Measurements from ENCODE around the gene NFATC2. TPM values are rescaled to one million over a fixed set of nuclear protein-coding genes. Genes with fewer than 3 reads are reported as not detected.

NFATC2 gene
- total RNA-seq, 1 donor from 2014 or later, result 4.8 TPM

DNA sequence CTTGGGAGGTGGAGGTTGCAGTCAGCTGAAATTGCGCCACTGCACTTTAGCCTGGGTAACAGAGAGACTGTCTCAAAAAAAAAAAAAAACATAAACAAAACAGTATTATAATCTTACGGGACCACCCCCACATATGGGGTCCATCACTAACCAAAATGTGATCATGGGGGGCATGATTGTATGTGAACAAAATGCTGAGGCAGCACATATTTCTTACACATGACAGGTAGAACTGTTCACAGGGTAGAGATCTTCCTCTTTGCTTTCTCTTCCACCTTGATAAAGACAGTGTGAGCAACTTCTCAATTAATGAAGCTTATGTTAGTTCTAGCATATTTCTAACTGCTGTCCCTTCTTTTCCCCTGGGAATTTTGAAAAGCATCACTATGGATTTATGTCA is 24.7 kb downstream of the NFATC2 start:
- H3K27me3 Mint-ChIP-seq, result no peaks in the 10 kb centered on the region
- H3K9me3 Mint-ChIP-seq, result no peaks in the 10 kb centered on the region
- H3K27ac Mint-ChIP-seq, result no peak overlapping the region
- peaks cover 6% of the 10 kb centered on the region for H3K36me3 Mint-ChIP-seq
- H3K4me1 Mint-ChIP-seq (ENCODE audit: unreplicated experiment), result peaks cover 4% of the 10 kb centered on the region
- H3K4me3 Mint-ChIP-seq, result no peak overlapping the region
- no peak for DNase-seq (ENCODE audit: extremely low spot score, unreplicated experiment)
- TF ChIP-seq, protein P1, sequence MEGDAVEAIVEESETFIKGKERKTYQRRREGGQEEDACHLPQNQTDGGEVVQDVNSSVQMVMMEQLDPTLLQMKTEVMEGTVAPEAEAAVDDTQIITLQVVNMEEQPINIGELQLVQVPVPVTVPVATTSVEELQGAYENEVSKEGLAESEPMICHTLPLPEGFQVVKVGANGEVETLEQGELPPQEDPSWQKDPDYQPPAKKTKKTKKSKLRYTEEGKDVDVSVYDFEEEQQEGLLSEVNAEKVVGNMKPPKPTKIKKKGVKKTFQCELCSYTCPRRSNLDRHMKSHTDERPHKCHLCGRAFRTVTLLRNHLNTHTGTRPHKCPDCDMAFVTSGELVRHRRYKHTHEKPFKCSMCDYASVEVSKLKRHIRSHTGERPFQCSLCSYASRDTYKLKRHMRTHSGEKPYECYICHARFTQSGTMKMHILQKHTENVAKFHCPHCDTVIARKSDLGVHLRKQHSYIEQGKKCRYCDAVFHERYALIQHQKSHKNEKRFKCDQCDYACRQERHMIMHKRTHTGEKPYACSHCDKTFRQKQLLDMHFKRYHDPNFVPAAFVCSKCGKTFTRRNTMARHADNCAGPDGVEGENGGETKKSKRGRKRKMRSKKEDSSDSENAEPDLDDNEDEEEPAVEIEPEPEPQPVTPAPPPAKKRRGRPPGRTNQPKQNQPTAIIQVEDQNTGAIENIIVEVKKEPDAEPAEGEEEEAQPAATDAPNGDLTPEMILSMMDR (conservative IDR thresholded peaks at IDR 0.05), result no peak

DNA sequence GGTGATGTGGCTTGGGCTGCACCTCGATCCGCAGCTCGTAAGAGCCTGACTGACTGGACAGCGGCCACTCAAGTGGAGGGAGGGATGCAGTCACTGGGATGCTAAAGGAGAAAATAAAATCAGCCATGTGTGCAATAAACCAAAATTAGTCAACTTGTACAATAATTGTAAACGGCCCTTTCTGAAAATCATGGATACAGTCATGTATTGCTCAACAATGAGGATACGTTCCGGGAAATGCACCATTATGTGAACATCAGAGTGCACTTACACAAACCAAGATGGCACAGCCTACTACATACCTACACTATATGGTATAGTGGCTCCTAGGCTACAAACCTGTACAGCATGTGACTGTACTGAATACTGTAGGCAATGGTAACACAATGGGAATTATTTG is 25.7 kb downstream of the NFATC2 start:
- TF ChIP-seq, protein P1 (conservative IDR thresholded peaks at IDR 0.05), result no peak
- H3K27me3 Mint-ChIP-seq, result no peaks in the 10 kb centered on the region
- H3K4me1 Mint-ChIP-seq (ENCODE audit: unreplicated experiment), result peaks cover 6% of the 10 kb centered on the region
- no peak overlapping the region for H3K4me3 Mint-ChIP-seq
- H3K9me3 Mint-ChIP-seq, result no peaks in the 10 kb centered on the region
- DNase-seq (ENCODE audit: extremely low spot score, unreplicated experiment), result no peak
- H3K27ac Mint-ChIP-seq, result no peak overlapping the region
- peaks cover 6% of the 10 kb centered on the region for H3K36me3 Mint-ChIP-seq

DNA sequence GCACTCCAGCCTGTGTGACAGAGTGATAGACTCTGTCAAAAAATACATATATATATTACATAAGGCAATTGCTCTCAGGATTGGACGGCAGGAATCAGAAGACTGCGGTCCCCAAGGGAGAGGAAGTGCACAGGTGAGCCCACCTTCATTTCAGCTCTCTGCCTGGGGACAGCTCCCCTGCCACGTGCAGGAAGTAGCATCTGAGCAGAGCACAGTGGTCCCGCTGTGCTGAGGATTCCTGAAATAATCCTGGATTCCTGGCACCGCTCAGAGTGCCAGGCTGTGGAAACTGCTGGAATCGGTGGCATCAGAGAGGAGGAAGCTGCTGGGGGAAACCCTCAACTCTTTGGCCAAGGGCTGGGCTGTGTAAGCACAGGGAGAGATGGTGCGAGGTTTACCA is 27.7 kb downstream of the NFATC2 start:
- Mint-ChIP-seq H3K9me3 (peaks cover 8% of the 10 kb centered on the region), H3K27ac (no peak overlapping the region), H3K27me3 (no peaks in the 10 kb centered on the region), H3K4me3 (no peak overlapping the region), H3K4me1 (ENCODE audit: unreplicated experiment) (peaks cover 22% of the 10 kb centered on the region), H3K36me3 (peaks cover 18% of the 10 kb centered on the region)
- DNase-seq (ENCODE audit: extremely low spot score, unreplicated experiment), result no peak
- TF ChIP-seq, protein P1 (conservative IDR thresholded peaks at IDR 0.05), result no peak

DNA sequence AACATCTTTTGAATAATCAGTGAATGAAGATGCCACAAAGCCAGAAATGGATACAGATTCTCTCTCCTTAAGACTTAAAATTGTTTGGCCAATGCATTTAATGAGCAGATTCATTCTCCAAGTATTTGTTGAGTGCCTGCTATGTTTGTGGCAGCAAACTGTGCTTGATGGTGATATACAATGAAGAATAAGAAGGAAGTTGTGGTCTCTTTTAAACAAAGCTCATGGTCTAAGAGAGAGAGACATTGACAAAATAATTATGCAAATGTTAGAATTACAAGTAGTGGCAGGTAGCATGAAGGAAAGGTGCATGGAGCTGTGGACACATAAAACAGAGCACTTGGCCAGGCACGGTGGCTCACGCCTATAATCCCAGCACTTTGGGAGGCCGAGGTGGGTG is 28.3 kb downstream of the NFATC2 start:
- no peaks in the 10 kb centered on the region for H3K27me3 Mint-ChIP-seq
- DNase-seq (ENCODE audit: extremely low spot score, unreplicated experiment), result no peak
- peaks cover 8% of the 10 kb centered on the region for H3K9me3 Mint-ChIP-seq
- H3K4me1 Mint-ChIP-seq (ENCODE audit: unreplicated experiment), result peaks cover 28% of the 10 kb centered on the region
- peaks cover 18% of the 10 kb centered on the region for H3K36me3 Mint-ChIP-seq
- TF ChIP-seq, protein P1 (conservative IDR thresholded peaks at IDR 0.05), result no peak
- no peak overlapping the region for H3K4me3 Mint-ChIP-seq
- H3K27ac Mint-ChIP-seq, result no peak overlapping the region

DNA sequence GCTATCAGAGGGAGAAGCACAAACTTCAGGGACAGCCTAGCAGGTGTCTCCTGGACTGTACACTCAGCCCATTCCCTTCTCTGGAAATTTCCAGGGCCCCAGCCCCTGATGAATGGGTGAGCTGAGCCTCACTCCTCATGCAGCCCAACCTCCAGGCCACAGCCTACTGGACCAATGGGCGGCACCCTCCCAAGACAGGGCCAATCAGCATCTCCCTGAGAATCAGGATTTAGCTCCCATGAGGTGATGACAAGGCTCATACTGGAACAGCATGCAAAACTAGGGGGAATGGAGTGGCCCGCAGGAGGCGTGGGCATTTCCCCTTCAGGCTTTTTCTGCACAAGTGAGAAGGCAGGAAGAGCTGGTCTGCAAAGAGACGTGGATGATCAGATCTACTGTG is 29.0 kb downstream of the NFATC2 start:
- no peak for DNase-seq (ENCODE audit: extremely low spot score, unreplicated experiment)
- peaks cover 18% of the 10 kb centered on the region for H3K36me3 Mint-ChIP-seq
- TF ChIP-seq, protein P1 (conservative IDR thresholded peaks at IDR 0.05), result no peak
- H3K4me3 Mint-ChIP-seq, result no peak overlapping the region
- peaks cover 29% of the 10 kb centered on the region for H3K4me1 Mint-ChIP-seq (ENCODE audit: unreplicated experiment)
- no peak overlapping the region for H3K27ac Mint-ChIP-seq
- peaks cover 8% of the 10 kb centered on the region for H3K9me3 Mint-ChIP-seq
- H3K27me3 Mint-ChIP-seq, result no peaks in the 10 kb centered on the region

DNA sequence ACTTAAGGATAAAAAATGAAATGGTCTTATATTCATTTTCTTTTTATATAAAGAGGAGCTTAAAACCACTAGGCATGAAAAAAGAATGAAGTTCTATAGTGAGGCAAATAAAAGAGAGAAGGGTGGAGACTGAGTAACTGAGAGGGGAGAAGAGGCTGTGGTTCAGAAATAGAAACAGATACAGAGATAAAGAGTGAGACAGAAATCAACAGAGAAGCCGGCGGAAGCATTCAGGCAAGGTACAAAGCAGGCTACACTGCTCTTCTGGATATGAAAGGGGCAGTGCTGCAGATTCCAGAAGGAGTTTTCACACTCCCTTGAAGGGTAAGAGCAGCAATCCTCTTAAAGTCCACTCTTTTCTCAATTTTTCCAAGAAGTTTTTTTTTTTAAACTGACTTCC is 29.9 kb downstream of the NFATC2 start:
- Mint-ChIP-seq H3K4me1 (ENCODE audit: unreplicated experiment) (peaks cover 30% of the 10 kb centered on the region), H3K27me3 (no peaks in the 10 kb centered on the region), H3K27ac (no peak overlapping the region), H3K36me3 (peaks cover 14% of the 10 kb centered on the region), H3K4me3 (no peak overlapping the region), H3K9me3 (peaks cover 8% of the 10 kb centered on the region)
- TF ChIP-seq, protein P1 (conservative IDR thresholded peaks at IDR 0.05), result no peak
- DNase-seq (ENCODE audit: extremely low spot score, unreplicated experiment), result no peak
